Brain microvascular endothelial cell (primary cell): ENCODE measurements around the gene PTPN7.

Experiments used
- DNase-seq: peaks from one replicate; pipeline ENCODE4 v3.0.0-alpha.2; 2020
- H3K27ac ChIP-seq: fragments of 250-450 bp; sonication (Bioruptor Pico); 2 replicates; pipeline ENCODE4 v1.5.1; 2020; ENCODE audit warnings: mild to moderate bottlenecking, moderate library complexity
- H3K27me3 ChIP-seq: fragments of 250-450 bp; sonication (Bioruptor Pico); replicated peaks from 2 replicates; pipeline ENCODE4 v1.5.1; 2020; ENCODE audit warnings: mild to moderate bottlenecking
- H3K36me3 ChIP-seq: fragments of 250-450 bp; sonication (Bioruptor Pico); replicated peaks from 2 replicates; pipeline ENCODE4 v1.5.1; 2020; ENCODE audit warnings: mild to moderate bottlenecking
- H3K4me3 ChIP-seq: 2 replicates; pipeline ENCODE4 v1.5.1; 2011; ENCODE audit warnings: low read depth, mild to moderate bottlenecking, control low read depth, low read length, moderate library complexity
- CTCF ChIP-seq: IDR thresholded peaks from 2 replicates; pipeline ENCODE4 v1.5.1; 2011; ENCODE audit warnings: low read depth, mild to moderate bottlenecking, moderate library complexity, low read length, control low read depth, inconsistent platforms; ENCODE audit errors: missing control alignments
- in situ Hi-C: cut with HindIII; loops from 2 replicates; pipeline ENCODE4 v1.10.0; 2017; ENCODE audit warnings: low sequenced_read_pairs, low pct_ligation_motif_present

Gene PTPN7

GRCh38 chr1:202161151-202162046 lies 997 bp upstream of the PTPN7 start:
- no peak overlapping the region for H3K4me3 ChIP-seq

GRCh38 chr1:202159534-202160371 lies 649 bp downstream of the PTPN7 start:
- Histone ChIP-seq H3K27me3 (no peaks in the 10 kb centered on the region), H3K4me3 (no peak overlapping the region), H3K36me3 (no peaks in the 10 kb centered on the region), H3K27ac (no peak overlapping the region)
- DNase-seq, result no peak
- in situ Hi-C loops, result no loop called here
- no peak for TF ChIP-seq CTCF

More at GRCh38 chr1:202161151-202162046, 997 bp upstream of the PTPN7 start:
- no peaks in the 10 kb centered on the region for H3K27me3 ChIP-seq
- no peak for TF ChIP-seq CTCF
- H3K27ac ChIP-seq, result no peak overlapping the region
- no peaks in the 10 kb centered on the region for H3K36me3 ChIP-seq
- in situ Hi-C loops, result no loop called here
- DNase-seq, result no peak

GRCh38 chr1:202158810-202159533 lies 1.4 kb downstream of the PTPN7 start:
- TF ChIP-seq CTCF, result no peak
- Histone ChIP-seq H3K4me3 (no peak overlapping the region), H3K27me3 (no peaks in the 10 kb centered on the region), H3K36me3 (no peaks in the 10 kb centered on the region), H3K27ac (no peak overlapping the region)
- in situ Hi-C loops, result no loop called here
- DNase-seq, result no peak

GRCh38 chr1:202157945-202158344 lies 2.5 kb downstream of the PTPN7 start:
- Histone ChIP-seq H3K36me3 (no peaks in the 10 kb centered on the region), H3K27ac (no peak overlapping the region), H3K4me3 (no peak overlapping the region), H3K27me3 (no peaks in the 10 kb centered on the region)
- DNase-seq, result no peak
- in situ Hi-C loops, result no loop called here
- TF ChIP-seq CTCF, result no peak

- Histone ChIP-seq H3K27me3 (no peaks in the 10 kb centered on the region), H3K36me3 (no peaks in the 10 kb centered on the region), H3K4me3 (no peak overlapping the region), H3K27ac (no peak overlapping the region)
- DNase-seq, result no peak
- TF ChIP-seq CTCF, result no peak
- in situ Hi-C loops, result no loop called here
Observed at GRCh38 chr1:202156590-202156989, 3.8 kb downstream of the PTPN7 start.
